ENCODE data around the gene EFTUD2. TPM values are rescaled to one million over a fixed set of nuclear protein-coding genes. Genes with fewer than 3 reads are reported as not detected.

The EFTUD2 gene
- total and polyA plus RNA-seq, 11 donors, result 21.3 to 106 (median 65.0) TPM

- 72 to 83% (median 80%) methylated on average over 10 of the region's 10 CpGs for WGBS, 4 donors
- Histone ChIP-seq H3K4me3 (no peak overlapping the region), H3K36me3 (no peaks in the 10 kb centered on the region), H3K27ac (no peak overlapping the region), H3K27me3 (no peaks in the 10 kb centered on the region), H3K4me1 (peaks cover 0 to 19% (median under 1%) of the 10 kb centered on the region in 12 donors), H3K9me3 (no peaks in the 10 kb centered on the region)
- intact Hi-C loops (cut with DNase I), result no loop called here
- DNase-seq (no peak), ATAC-seq (no peak)
- TF ChIP-seq POLR2A (IDR thresholded peaks at IDR 0.05) (no peak), CTCF (IDR thresholded peaks at IDR 0.05) (no peak)
Observed at GRCh38 chr17:44906010-44906646, 6.9 kb upstream of the EFTUD2 start.

DNA sequence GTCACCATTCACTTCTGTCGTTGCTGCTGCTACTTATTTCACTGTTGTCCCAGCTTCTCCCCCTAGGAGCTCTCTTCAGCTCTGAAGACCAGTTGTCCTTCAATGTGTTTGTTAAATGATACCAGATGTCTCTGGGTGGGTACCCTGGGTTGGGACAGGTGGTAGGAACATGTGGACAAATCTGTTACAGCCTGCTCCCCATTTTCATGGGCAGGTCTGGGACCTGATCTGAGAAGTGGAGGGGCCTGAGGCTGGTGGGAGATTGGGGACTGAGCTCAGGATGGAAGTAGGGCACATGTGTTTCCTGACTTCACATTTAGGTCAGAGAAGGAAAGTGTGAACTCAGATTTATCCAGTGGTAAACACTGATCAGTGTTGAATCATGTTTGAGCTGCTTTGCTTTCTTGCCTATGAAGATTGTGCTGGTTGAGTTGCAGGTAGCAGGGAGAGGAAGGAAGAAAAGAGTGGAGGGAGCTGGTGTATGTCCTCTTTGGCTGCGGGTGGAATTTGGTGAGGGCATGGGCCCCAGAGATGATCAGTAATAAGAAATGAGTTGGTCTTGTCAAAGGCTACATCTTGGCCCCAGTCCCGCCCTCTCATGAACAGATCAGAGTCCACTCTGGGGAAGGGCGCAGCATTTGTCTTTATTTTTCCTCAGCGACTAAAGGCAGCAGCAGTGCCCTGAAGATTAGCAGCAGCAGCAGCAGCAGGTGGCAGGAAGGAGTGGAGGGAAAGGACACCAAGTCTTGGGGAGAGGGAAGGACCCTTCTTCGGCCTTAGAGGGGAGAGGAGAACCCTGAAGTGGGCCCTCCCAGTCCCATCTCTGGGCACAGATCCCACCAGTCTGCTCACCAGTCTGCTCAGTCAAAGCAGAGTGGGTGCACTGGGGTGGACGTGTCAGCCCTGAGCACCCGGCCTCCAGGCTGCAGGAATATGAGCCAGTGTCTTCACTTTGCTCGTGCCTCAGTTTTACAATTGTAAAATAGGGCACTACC is 6.1 kb upstream of the EFTUD2 start:
- DNase-seq (no peak), ATAC-seq (no peak)
- TF ChIP-seq POLR2A (IDR thresholded peaks at IDR 0.05), result no peak
- TF ChIP-seq CTCF (IDR thresholded peaks at IDR 0.05), result no peak
- no peak overlapping the region for H3K4me3 ChIP-seq
- intact Hi-C loops (cut with DNase I), result no loop called here
- H3K27me3 ChIP-seq, result no peaks in the 10 kb centered on the region
- WGBS, 4 donors, result 87 to 88% (median 87%) methylated on average over 9 of the region's 9 CpGs
- peaks cover 0 to 26% (median 1%) of the 10 kb centered on the region in 12 donors for H3K4me1 ChIP-seq
- no peak overlapping the region for H3K27ac ChIP-seq
- H3K9me3 ChIP-seq, result no peaks in the 10 kb centered on the region
- no peaks in the 10 kb centered on the region for H3K36me3 ChIP-seq

DNA sequence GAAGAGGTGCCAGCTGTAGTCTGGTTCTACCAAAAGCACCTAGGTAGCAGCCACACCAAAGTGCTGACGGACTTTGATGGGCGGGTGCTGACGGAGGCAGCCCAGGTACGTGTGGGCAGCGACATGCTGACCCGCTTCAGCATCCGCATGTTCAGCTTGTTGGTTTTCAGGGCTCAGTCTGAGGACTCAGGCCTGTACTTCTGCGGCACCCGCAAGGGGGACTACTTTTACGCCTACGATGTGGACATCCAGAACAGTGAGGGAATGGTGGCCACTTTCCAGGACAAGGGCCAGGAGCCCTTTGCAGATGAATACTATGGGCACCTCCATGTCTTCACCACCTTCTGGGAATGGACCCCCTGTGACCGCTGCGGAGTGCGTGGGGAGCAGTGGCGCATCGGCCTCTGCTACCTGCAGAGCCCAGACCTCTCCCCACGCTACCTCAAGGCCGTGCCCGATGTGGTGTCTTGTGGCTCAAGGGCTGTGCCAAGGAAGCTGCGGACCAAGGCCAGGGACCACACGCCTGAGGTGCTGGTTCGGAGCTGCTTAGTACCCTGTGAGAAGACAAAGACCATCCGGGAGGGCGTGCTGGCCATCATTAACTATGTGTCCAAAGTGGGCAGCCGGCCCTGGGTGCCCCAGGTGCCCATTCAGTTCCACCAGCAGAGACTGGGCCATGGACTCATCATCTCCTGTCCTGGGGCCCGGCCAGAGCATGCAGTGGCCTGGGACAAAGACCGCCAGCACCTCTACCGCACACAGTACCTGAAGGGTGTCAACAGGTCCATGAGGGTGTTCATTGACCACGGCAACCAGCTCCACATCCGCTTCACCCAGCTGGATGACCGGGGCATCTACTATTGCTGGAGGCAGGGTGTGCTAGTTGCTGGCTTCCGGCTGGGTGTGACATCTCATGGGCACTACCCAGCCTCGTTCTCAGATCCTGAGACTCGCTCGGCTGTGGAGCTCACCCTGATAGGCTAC is 5.0 kb upstream of the EFTUD2 start:
- ATAC-seq (no peak), DNase-seq (no peak)
- Histone ChIP-seq H3K36me3 (no peaks in the 10 kb centered on the region), H3K27me3 (no peaks in the 10 kb centered on the region), H3K4me3 (no peak overlapping the region), H3K9me3 (no peaks in the 10 kb centered on the region), H3K27ac (no peak overlapping the region), H3K4me1 (peaks cover 0 to 33% (median 8%) of the 10 kb centered on the region in 12 donors)
- WGBS, 4 donors, result 92 to 96% (median 95%) methylated on average over 29 to 35 of the region's 35 CpGs
- intact Hi-C loops (cut with DNase I), result loop anchor here in 1 of 10 donors (5.0 kb wide), 1 partner anchor 118 kb away; no protein-coding TSS in a partner anchor
- TF ChIP-seq CTCF (IDR thresholded peaks at IDR 0.05) (no peak), POLR2A (IDR thresholded peaks at IDR 0.05) (no peak)
